CD4-positive, alpha-beta T cell treated with Interferon alpha-2 for 1 hour (primary cell): ENCODE results near the gene PHOSPHO1.

Experiments used
- DNase-seq, 2 donors: peaks; one replicate each; pipeline ENCODE4 v3.0.0-alpha.2; 2020 to 2022

Gene PHOSPHO1

GRCh38 chr17:49217651-49218413, 12.8 kb downstream of the PHOSPHO1 start:
- peak; percentile 76 to 82 for DNase-seq

DNA sequence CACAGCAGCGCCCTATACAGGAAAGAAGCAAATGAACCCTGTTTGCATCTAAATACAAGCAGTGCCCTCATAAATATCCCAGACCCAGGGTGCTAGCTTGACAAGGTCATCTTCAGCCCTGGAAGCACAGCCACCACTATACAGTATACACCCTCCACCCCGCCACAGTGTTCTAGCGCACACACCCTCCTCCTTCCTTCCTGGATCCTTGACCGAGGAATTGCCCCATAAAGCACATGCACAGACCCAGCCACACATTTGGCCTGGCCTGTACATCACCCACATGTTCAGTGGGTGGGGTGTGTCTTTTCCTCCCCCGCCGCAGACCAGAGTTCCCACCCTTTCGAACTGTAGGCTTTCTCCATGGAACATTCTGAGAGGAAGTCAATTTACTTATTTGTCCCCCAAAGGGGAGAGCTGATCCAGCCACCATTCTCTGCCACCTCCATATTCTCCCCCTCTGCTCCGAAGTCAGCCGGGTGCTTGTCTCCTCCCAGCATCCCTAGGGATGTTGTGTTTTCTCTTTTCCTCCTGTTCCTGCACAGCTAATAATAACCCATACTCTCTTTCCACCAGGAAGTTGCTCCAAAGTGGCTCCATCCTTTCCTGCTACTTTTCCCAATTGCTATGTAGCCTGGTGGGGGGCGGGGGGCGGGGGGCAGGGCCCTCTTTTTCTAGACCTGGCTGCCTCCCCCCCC, 13.5 kb downstream of the PHOSPHO1 start:
- peak; percentile 19 to 30 for DNase-seq

DNA sequence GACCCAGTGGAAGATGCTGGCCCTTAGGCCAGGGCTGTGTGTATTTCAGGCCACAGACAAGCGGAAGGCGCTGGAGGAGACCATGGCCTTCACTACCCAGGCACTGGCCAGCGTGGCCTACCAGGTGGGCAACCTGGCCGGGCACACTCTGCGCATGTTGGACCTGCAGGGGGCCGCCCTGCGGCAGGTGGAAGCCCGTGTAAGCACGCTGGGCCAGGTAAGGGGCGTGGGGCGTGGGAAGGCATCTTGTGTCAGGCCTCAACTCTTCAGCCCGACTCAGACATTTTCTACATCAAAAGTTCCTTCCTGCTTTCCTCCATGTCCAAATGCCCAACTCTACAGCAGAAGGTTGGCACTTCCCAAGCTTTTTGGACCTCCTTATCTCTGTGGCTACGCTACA, 14.1 kb downstream of the PHOSPHO1 start:
- DNase-seq = no peak

GRCh38 chr17:49214676-49215360, 15.8 kb downstream of the PHOSPHO1 start:
- no peak for DNase-seq

- DNase-seq = no peak
These were observed 16.7 kb downstream of the PHOSPHO1 start for GRCh38 chr17:49213847-49214246.

DNA sequence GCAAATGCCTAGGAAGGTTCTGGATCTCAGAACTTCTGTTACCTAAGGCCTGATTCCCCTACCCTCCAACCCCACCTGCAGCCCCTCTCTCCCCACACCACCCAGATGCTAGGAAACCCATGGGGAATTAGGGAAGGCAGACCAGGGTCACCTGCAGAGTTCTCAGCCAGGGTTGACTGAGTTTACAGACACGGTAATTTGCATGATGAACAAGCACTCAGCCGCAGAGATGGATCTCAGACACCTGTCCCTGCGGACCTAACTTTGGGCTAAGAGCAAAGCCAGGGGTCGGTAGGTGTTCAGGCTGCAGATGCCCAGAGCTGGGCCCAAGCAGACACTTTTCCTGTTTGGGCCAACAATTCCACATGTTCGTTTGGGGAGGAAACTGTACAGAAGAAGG, 17.2 kb downstream of the PHOSPHO1 start:
- no peak for DNase-seq

DNA sequence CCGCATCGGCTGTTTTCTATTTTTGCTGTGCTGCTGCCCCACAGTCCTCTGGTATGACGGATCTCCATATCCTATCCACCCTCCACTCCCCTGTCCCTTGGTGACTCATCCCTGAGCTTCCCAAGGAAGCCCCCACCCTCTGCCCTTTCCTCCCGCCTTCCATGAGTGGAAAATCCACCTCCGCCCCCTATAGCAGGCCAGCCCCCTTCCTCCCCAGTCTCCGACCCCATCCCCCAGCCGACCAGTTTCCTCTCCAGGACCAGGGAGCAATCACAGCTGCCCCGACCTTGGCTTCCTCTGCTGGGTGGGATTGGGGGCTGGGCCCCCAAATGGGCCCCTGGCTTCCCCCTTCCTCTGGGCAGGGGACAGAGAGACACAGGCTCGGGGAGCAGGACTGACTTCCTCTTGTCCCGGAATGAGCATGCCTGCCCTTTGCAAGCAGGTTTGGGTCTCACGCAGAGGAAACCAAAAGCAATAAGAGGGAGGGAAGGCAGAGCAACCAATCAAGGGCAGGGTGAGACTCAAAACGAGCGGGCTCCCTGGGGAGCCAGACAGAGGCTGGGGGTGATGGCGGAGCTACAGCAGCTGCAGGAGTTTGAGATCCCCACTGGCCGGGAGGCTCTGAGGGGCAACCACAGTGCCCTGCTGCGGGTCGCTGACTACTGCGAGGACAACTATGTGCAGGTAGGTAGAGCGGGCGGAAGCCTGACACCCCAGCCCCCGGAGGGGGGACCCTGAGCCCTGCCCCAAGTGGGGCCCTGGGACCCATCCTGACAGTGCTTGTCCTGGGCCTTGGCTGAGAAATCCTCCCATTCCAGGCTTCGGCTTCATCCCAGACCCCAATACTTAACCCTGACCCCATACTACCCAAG, 20.2 kb downstream of the PHOSPHO1 start, which contains the start of the genes ABI3 and GNGT2:
Gene ABI3 (plus strand): TSS at position 550 of the 872 bp plus-strand sequence. CDS start 18 bp downstream, at position 568.
Gene GNGT2 (minus strand): TSS at position 417 of the 872 bp plus-strand sequence. CDS start 3,152 bp downstream, outside the sequence.
- peak; percentile 64 to 73 for DNase-seq

- no peak for DNase-seq
These were observed 21.5 kb downstream of the PHOSPHO1 start for GRCh38 chr17:49209061-49209571.

DNA sequence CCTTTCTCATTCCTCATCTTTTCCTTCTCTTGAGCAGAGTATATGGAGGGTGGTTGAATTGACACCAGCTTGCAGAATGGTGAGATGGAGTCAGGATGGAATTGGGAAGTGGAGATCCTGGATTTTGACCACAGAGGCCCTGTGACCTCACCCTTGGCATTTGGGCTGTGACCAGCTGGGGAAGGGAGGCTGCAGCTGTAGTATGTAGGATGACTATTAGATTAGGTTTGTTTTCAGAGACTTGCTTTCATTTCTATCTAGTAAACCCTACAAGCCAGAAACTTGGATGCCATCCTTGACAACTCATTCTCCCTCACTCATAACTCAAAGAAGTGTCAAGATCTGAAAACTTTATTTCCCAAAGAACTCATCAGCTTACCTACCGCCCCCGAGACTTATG, 26.1 kb downstream of the PHOSPHO1 start:
- DNase-seq = no peak

GRCh38 chr17:49203796-49204195, 26.8 kb downstream of the PHOSPHO1 start:
- no peak for DNase-seq

- DNase-seq = no peak
These were observed 29.1 kb downstream of the PHOSPHO1 start for GRCh38 chr17:49201481-49201927.

DNA sequence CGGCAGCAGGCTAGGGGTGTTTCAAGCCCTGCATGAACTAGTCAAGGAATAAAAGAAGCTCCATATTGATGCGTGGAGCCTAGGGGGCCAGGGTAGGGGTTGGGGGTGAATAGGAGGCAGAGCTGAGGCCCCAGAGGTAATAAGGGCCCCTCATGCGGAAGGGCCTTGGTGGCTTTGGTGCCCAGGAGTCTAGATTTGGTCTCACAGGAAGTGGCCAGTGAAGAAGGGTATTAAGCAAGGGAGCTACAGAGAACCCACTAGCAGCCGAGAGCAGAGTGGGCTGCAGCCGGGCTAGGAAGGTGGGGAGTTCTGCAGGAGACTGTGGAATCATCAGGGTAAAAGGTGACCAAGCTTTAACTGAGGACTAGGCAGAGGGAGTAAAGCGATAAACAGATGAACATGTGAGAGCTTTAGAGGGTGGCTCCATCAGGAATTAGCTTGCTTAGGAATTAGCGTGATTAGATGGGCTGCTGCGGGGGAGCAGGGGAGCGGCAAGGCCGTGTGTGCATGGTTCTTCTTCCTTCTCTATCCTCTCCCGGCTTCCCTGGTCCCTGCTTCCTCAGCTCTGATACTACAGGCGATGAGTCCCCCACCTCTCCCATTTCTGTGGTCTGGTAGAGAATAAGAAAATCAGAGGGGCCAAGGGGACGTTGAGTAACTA, 30.0 kb downstream of the PHOSPHO1 start:
- DNase-seq = no peak

DNA sequence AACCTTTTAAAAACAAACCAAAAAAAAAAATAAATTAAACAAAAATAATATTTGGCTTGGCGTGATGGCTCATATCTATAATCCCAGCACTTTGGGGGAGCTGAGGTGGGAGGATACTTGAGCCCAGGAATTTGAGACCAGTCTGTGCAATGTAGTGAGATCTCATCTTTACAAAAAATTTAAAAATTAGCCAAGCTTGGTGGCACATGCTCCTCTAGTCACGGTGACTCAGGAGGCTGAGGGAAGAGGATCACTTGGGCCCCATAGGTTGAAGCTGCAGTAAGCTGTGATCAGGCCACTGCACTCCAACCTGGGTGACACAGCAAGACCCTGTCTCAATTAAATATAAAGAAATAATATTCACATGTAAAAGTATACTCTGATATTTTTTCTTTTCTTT, 32.4 kb downstream of the PHOSPHO1 start:
- no peak for DNase-seq

- DNase-seq = no peak
These were observed 33.1 kb downstream of the PHOSPHO1 start for GRCh38 chr17:49197346-49197998.

GRCh38 chr17:49196520-49196919, 34.1 kb downstream of the PHOSPHO1 start:
- DNase-seq = no peak

DNA sequence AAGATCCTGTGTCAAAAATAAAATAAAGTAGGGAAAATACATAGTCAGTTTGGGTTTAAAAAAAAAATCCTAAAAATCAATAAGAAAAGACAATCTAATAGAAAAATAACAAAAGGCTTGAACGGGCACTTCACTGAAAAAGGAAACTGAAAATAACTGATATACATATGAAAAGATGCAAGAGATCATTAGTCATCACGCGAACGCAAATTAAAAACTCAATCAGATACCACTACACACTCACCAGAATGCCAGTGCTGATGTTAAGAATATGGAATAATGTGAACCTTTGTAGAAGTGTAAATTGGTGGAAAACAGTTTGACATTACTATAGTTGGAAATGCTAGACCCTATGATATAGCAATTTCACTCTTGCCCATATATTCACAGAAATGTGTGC, 34.8 kb downstream of the PHOSPHO1 start:
- no peak for DNase-seq

DNA sequence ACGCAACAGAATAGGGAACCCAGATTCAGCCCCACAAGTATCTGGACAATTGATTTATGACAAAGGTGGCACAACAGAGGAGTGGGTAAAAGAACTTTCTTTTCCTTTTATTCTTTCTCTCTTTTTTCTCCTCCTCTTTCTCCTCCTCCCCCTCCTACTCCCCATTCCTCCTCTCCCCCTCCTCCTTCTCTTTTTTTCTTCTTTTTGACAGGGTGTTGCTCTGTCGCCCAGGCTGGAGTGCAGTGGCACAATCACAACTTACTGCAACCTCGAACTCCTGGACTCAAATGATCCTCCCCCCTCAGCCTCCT, 36.3 kb downstream of the PHOSPHO1 start:
- no peak for DNase-seq

- DNase-seq = peak; percentile 39 to 45
These were observed 36.9 kb downstream of the PHOSPHO1 start for GRCh38 chr17:49193513-49194296.

DNA sequence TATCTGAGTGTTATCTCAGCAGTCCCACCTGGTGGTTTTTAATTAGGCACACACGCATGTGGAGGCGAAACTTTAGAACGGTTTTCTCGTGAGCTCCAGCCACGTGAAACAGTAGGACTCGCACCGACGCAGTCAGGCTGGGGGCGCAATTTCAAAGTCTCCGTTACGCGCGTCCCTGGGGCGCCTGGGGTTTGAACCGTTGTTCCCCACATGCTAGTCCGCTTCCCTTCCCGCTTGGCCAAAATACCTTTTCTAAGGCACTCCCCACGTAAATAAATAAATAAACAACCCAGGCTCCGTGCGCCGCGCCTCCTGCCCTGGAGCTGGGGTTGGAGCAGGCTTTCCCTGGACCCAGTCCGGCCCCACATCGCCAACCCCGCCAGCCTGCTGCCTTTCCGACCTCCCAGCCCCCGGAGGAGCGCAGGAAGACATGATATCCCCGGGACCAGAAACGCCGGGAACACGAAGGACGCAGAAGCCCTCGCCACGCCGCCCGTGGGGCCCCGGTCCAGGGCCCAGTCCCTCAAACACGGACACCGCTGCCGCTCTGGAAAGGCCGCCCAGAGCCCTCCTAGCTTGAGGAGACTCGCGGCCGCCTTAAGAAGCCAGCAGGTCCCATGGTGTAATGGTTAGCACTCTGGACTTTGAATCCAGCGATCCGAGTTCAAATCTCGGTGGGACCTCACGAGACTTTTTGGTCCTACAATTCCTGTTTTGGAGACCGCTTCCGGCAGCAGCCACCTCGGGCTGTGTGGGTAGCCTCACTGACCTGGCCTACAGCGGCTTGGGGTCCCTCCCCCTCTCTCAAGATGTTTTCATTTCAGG, 38.5 kb downstream of the PHOSPHO1 start:
- DNase-seq = peak; percentile 89 to 91
